ENCODE results near the gene AOPEP.

The AOPEP gene

DNA sequence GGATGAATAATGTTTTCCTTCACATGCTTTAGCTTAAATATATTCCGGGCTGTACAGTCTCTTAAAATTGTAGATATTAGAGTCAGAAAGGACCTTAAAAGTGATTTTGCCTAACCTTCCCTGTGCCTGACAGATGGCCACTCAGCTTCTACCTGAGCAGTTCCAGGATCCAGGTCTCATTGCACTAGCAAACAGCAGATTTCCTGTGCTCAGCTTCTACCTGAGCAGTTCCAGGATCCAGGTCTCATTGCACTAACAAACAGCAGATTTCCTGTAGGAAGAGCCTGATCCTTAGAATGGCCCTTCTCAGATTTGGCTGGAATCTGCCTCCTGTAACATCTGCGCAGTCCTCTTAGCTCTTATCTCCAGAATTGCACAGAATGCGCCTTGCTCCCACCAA lies 219.8 kb downstream of the AOPEP start:
- TF ChIP-seq, protein P1, sequence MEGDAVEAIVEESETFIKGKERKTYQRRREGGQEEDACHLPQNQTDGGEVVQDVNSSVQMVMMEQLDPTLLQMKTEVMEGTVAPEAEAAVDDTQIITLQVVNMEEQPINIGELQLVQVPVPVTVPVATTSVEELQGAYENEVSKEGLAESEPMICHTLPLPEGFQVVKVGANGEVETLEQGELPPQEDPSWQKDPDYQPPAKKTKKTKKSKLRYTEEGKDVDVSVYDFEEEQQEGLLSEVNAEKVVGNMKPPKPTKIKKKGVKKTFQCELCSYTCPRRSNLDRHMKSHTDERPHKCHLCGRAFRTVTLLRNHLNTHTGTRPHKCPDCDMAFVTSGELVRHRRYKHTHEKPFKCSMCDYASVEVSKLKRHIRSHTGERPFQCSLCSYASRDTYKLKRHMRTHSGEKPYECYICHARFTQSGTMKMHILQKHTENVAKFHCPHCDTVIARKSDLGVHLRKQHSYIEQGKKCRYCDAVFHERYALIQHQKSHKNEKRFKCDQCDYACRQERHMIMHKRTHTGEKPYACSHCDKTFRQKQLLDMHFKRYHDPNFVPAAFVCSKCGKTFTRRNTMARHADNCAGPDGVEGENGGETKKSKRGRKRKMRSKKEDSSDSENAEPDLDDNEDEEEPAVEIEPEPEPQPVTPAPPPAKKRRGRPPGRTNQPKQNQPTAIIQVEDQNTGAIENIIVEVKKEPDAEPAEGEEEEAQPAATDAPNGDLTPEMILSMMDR (conservative IDR thresholded peaks at IDR 0.05): no peak
- peak overlapping the region; percentile 47 for H3K27ac ChIP-seq

DNA sequence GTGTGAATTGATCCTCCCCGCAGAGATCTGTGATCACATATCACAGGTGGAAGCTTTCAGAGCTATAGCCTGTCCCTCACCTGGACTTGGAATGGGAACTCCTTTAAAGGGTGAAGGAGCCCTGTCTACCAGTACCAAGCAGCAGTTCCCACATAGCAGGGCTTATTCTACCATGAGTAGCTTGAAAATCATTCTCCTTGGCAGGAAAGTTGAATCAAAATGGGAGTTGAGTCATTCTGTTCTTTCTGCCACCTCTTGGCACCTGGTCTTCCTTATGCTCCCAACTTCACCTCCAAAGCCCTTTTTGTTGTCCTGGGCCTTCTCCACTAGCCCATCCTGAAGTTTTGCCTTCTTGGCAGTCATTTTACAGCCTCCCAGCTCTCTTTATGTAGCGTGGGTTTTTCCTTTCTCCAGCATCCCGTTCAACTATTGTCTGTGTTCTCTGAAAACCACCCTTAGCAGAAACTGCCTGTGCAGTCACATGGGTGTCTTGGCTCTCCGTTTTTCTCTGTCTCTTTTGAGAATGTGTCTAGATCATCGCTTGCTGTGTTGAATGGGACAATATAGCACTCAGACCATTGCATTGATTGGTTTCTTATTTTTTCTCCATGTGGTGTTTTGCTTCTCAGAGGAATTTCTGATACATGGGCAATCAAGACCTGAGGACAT lies 222.2 kb downstream of the AOPEP start:
- TF ChIP-seq, protein P1 (conservative IDR thresholded peaks at IDR 0.05): no peak
- H3K27ac ChIP-seq: no peak overlapping the region

DNA sequence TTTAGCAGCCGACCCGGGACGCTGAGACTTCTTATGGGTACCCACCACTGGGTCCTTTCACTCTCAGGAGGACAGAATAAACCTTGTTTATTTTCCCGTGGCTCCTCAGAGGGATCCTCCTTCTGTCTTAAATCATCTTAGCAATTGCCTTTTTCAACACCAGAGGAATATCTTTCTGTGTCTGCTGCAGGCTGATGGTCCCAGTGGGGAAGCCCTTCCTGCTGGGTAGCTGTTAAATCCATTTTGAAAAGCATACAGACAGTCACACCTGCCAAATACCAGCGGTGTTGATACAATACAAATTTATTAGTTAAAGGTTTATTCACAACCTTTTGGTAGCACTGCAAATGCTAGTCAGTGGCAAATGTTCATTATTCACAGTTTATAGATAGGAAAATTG lies 222.9 kb downstream of the AOPEP start:
- TF ChIP-seq, protein P1 (conservative IDR thresholded peaks at IDR 0.05): no peak
- H3K27ac ChIP-seq: no peak overlapping the region

DNA sequence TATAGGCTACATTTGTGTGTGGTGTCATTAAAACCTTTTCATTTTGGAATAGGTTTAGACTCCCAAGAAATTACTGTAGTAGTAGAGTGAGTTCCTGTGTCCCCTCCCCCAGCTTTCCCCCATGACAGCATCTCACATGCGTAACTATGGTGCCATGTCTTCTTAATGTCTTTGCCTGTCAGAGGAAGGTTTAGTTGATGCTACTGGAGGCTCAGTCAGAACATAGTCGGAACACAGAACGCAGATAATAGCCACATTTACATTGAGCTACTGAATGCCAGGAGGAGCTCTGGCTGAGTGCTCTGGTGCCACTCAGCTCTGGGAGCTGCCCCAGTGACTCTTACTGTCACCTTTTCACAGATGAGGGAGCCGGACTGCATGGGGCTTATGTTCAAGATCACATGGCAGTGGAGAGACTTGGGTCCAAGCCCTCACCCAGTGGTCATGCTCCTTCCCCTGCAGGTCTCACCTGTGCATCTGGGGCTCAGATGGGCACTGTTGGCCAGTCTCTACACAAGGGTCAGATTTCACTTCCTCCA lies 223.6 kb downstream of the AOPEP start:
- TF ChIP-seq, protein P1 (conservative IDR thresholded peaks at IDR 0.05): no peak
- peak overlapping the region; percentile 42 for H3K27ac ChIP-seq

DNA sequence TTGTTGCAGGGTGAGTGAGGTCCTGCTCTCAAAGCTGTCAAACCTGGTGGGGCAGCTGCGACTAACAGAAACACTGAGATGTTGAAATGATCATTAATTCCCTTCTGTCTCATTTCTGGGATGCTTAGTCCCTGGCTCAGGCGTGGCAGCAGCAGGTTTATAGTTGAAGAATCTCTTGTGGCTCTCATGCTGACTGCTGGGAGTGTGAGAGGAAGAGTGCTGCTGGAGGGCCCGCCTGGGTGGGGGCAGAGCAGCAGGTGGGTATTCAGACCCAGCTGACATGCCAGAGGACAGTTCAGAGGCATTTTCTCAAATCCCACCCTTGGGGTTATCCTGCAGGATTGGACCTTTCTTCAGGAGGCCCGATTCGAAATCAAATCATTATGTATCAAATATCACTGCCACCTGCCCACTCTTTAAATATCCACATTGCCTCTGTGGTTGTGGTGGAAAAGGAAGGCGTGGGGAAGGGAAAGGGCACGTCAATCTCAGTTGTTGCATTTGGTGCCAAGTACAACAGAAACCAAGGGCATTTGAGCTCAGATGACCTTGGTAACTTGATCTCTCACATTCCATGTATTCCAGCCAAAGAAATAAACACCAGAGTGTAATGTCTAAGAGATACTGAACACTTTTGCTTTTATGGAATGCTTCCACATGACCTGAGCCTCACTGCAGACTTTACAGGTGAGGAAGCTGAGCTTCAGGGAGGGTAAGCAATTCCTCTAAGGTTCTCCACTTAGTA lies 224.3 kb downstream of the AOPEP start:
- TF ChIP-seq, protein P1 (conservative IDR thresholded peaks at IDR 0.05): no peak
- peak overlapping the region; percentile 42 for H3K27ac ChIP-seq

DNA sequence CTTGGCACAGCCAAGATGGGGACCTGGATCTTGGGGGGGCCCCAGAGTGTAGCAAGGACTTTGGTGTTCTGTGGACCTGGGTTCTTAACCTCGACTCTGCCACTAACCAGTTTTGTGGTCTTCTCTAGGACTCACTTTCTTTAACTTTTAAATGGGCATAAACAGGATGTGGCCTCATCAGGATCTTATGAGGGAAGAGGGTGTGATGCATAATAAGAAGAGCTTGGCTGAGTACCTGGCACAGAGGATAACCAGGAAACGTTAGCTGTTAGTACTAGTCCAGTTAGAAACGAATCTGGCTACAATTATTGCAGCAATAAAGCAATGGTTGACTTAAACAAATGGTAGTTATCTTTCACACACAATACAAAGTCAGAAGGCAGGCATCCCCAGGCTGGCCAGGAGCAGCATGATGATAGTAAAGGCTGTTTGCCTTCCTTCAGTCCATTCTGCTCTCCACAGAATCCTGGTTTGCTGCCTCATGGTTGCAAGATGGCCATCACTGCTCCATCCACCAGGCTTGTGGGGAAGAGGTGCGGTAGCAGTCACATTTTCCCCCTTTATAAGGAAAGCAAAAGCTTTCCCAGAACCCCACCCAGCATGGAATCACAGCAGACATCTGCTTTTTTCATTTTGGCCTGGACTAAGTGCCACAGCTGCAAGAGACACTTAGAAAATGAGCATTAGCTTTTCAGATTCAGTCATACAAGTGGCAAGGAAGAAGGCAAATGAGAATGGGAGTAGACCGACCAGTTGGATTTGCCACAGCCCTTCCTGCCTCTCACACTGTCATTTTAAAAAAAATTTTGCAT lies 225.0 kb downstream of the AOPEP start:
- TF ChIP-seq, protein P1 (conservative IDR thresholded peaks at IDR 0.05): no peak
- peak overlapping the region; percentile 42 for H3K27ac ChIP-seq
